Mucosa of gallbladder (tissue), 1 donor: ENCODE results near the gene GNA14. TPM values are rescaled to one million over a fixed set of nuclear protein-coding genes. Genes with fewer than 3 reads are reported as not detected.
"Not testable (repeated sequence)": the region's sequence is repeated elsewhere in the genome, so short reads cannot be mapped to it uniquely, and the experiment has no call there.

ENCODE experiments used
- DNase-seq: peaks from one replicate; pipeline ENCODE4 v3.0.0-alpha.2; 2020; ENCODE audit warnings: low spot score
- total RNA-seq: library from RNA; stranded (reverse); gene quantifications from one replicate; pipeline ENCODE4 v1.2.1, GENCODE V29; 2021
- donor health status: DM: no; HTN: no; CAD: no.

The GNA14 gene
- total RNA-seq, 1 donor from 2014 or later = 11.3 TPM

GRCh38 chr9:77489405-77490163 lies 158.5 kb downstream of the GNA14 start:
- not testable (repeated sequence) for DNase-seq

DNA sequence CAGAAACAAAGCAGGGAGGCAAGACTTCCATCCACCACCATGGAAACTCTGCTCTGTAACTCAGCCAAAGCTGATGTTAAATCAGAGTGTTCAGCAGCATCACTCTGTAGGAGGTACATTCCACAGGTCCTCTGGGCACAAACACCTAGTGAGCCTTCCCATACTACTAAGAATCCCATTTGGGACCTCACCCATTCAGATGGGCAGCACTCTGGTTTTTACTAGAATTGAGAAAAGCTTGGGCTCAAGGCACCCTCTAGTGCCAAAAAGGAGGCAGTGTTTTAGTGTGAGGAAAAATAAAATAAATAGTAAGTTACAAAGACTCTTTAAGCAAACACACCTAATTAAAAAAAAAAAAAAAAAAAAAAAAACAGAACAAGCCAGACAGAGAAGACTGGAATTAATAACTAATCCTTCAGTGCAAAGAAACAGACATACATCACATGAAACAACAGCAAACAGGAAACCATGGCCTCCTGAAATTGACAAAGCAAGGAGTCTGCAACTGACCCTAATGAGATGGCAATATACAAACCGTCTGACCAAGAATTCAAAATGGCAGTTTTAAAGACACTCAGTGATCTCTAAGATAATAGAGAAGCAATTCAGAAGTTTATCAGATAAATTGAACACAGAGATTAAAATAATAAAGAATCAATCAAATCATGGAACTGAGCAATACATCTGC lies 159.5 kb downstream of the GNA14 start:
- DNase-seq = no peak

- no peak for DNase-seq
Observed at GRCh38 chr9:77486968-77487367, 161.2 kb downstream of the GNA14 start.

DNA sequence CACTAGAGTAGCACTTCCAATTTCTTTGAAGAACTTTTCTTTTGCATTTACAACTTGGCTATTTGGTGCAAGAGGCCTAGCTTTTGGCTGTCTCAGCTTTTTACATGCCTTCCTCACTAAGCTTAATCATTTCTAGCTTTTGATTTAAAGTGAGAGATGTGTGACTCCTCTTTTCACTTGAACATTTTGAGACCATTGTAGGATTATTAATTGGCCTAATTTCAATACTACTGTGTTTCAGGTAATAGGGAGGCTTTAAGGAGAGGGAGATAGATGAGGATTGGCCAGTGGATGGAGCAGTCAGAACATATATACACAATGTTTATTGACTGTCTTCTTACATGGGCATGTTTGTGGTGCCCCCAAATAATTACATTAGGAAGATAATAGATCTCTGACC lies 161.7 kb downstream of the GNA14 start:
- no peak for DNase-seq

DNA sequence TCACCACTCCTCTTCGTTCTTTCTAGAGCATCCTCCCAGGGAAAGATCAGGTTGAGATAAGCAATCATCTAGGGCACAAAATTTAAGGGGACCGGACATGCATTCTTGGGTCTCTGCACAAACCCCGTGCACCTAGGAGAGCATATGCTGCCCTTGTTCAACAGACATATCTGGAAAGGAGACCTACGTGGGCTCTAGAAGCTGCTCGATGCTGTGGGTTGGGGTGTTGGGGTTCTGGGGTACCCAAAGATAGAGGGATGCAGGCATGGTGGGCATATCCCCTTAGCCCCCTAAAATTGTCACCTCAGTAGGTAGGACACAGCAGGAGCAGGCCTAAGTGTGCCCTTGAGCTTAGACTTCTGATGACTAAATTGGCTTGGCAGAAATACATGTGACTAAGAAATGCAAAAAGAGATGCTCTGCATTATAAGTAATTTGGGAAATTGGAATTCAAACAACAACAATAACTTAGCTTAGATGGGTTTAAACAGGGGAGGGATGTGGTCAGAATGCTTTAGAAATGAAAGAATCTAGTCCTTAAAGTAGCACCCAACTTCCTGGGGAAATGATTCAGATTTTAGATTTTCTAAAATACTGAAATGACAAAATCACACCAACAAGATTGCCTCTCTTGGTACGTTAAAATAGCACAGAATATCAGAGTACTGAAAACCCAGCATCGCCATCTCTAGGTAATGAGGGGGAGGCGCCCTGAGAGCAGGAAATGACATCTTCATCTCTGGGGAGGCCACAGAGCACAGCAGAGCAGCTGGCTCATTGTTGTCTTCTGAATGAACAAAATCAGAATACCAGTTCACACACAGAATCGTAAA lies 172.3 kb downstream of the GNA14 start:
- DNase-seq = no peak

- no peak for DNase-seq
Observed at GRCh38 chr9:77474936-77475335, 173.2 kb downstream of the GNA14 start.

GRCh38 chr9:77472646-77473045 lies 175.5 kb downstream of the GNA14 start:
- DNase-seq = no peak

DNA sequence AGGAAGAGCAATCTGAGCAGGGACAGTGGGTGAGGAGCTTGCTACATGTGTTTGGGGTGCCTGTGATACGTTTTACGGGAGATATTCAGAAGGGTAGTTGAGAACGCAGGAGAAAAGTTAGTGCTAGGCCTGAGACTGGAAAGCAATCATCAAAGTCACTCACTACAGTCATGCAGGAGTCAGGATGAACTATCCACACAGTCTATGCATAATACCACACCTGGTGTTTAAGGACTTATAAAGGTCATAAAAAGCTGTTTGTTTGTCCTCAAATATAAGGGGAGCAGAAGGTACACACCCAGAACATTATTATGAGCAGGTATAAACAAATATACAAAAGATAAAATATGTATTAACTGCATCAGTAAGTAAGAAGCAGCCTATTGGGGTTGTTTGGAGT lies 176.6 kb downstream of the GNA14 start:
- DNase-seq = no peak

- DNase-seq = no peak
Observed at GRCh38 chr9:77469515-77470231, 178.4 kb downstream of the GNA14 start.

GRCh38 chr9:77464661-77465060 lies 183.5 kb downstream of the GNA14 start:
- DNase-seq = no peak

DNA sequence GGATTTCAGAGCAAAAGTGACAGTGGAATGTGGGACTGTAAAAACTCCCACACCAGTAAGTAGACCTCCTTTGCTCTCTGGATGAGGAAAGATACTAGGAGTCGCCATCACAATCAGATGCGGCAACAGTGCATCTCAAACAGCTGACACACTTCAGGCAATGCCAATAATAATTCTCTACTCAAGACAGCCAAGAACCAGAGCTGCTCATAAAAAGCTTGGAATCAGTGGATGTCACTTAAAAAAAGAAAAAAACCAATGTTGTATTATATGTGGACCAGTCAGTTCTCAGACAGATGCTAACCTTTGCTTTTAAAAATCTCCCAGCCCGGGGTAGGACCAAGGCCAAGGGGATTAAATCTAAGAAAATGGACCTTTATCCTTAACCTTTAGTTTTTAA lies 185.0 kb downstream of the GNA14 start:
- DNase-seq = no peak

DNA sequence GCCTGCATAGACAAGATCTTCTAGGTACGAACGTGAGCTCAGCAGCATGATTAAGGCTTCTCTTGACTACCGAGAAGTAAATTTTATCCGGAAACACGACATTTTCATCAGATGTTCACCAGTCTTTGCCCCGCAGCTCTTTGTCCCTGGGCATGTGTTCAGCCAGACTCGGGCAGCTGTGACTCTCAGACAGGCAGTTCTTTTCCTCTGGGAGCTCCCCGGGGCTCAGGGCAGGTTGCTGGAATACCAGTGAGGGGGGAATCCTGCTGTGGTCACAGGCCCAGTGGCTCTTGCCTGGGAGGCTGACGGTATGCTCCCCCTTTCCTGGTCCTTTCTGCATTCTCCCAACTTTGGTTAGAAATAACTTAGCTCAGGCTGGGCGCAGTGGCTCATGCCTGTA lies 186.1 kb downstream of the GNA14 start:
- DNase-seq = no peak

- no peak for DNase-seq
Observed at GRCh38 chr9:77460938-77461337, 187.2 kb downstream of the GNA14 start.

DNA sequence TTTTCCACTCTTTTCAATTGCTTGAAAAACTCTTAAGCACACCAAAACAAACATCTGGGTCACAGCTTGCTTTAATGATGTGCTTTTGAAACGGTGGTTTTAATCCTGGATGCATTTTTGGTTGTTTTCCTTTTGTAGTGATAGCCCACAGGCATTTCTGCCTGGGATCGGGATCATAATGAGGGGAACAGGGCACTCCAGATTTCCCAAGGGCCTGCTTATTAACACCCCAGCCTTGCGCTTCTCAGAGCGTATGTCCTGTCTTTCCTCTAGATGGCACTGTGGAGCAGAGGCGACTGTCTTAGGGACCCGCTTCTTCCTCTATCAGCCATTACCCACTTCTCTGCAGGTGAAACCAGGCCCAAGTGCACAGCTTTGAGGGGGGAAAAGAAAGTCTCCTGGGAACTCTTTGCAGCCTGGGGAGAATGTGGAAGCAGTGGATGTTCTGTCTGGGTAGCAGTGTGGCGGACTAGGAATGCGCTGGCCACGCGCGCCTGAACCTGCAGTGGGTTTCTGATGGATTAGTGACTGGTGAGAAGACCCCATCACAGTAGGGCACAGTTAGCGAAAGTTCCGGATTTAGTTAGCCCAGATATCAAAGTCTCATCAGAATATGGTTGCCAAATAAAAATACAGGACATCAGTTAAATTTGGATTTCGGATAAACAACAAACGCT lies 190.1 kb downstream of the GNA14 start:
- DNase-seq = peak; percentile 51

DNA sequence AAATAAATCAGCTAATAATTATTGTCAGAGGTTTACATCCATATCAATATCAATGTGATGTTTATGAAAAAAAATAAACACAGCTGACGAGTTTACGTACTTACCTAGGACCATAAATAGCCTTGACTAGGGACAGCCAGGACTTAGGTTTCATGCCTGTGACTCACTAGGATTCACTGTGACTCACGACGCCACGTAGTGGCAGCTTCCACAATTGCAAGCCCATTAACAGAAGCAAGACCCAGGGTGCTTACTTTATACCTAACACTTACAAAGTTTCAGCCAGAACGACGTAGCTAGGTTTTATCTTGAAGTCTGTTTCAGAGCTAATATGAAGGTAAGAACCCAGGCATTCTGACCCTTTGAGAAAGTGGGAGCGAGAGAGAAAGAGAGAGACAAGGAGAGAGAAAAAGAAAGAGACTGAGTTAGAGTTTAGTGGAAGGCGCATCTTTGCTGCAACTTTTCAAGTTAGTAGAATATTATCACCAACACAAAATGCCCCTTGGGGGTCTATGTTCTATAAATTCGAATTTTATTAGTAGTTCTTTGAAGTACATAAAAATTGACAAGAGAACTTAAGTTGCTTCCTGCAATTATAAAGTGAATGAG lies 191.2 kb downstream of the GNA14 start:
- peak; percentile 90 for DNase-seq

GRCh38 chr9:77455312-77455927 lies 192.7 kb downstream of the GNA14 start:
- no peak for DNase-seq

- no peak for DNase-seq
Observed at GRCh38 chr9:77454663-77455062, 193.5 kb downstream of the GNA14 start.

DNA sequence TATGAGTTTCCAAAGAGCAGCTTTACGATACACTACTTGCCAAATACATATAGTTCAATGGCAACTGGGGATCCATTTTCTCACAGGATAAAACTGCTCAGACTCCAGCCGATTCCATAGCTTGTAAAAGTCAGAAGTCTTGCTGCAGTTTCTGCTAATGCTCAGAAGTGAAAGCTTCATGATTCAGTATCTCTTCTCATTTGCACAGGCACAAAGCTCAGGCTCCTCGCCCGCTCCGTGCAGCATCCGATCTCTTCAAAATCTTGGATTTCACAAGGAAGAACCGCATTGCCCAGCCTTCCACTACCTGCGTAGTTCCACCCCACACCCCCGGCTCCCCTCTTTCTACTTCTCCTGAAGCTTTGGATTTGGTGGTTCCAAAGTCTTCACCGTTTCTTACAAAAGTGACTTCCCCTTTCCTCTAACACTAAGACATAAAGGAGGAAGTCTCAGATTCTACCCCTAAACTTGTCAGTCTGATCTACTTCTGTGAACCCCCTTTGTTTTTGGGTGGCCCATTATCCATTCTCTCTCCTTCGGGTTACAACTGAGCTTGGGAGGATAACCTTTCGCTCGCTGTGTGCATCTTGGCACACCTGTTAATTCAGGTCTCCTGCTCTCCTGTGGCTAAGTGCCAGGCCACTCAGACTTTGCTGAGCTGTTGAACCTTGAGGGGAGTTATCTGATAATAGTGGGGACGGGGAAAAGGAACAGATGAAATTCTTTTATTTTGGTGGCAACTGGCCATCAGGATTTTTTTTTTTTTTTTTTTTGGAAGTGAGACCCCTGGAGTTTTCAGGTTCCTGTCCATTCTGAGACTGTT lies 194.1 kb downstream of the GNA14 start:
- no peak for DNase-seq

DNA sequence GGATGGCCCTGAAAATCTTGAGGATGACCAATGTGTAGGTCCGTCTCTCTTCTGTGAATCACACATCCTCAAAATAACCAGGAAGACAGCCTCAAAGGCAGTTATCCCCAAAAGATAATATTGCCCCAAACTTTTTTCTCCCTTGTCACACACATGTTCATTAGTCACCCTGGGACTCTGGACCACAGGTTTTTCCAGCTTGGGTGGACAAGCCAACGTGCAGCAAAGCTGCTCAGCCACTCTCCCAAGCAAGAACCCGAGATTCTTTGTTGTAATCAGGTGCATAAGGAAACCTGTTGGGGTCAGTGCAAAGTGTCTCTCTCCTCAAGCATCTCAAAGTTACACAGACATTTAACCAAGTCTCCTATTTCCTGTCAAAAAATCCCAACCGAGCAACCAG lies 196.6 kb downstream of the GNA14 start:
- DNase-seq = no peak

DNA sequence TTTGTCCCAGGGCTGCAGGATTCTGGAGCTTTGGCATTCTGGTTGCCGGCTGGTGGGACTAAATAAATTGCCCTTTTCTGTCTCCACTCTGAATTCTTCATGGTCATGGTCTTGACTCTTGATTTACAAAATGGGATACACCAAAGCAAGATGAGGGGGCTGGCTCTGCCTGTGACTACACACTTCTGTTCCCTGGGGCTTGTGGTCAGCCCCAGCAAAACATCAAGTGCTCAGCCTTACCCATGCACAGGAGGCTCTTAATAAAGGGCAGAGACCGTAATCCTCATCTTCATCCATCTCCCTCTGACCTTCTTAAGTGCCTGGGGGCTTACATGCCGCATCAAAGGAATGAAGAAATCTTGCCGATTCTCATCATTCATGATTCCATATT lies 198.0 kb downstream of the GNA14 start:
- no peak for DNase-seq
